Astrocyte (in vitro differentiated cells and primary cell): Measurements from ENCODE around the gene GYPC. TPM values are rescaled to one million over a fixed set of nuclear protein-coding genes. Genes with fewer than 3 reads are reported as not detected.

ENCODE experiments used
- DNase-seq: peaks from one replicate; pipeline ENCODE4 v3.0.0-alpha.2; 2010; ENCODE audit warnings: low read depth
- FAIRE-seq: peaks from 2 replicates; lab custom pipeline; 2011; peaks lifted over from hg19 to GRCh38; lab: Jason Lieb, UNC
- H2AFZ ChIP-seq: 2 replicates; pipeline ENCODE4 v1.6.0; 2012; ENCODE audit warnings: low read depth, low read length, inconsistent platforms
- H3K27ac ChIP-seq: 2 replicates; pipeline ENCODE4 v1.5.1; 2011; ENCODE audit warnings: low read depth, low read length, inconsistent platforms
- H3K27me3 ChIP-seq: 2 replicates; pipeline ENCODE4 v1.6.0; 2011; ENCODE audit warnings: low read length, inconsistent platforms; ENCODE audit not compliant: insufficient read depth
- H3K36me3 ChIP-seq: 2 replicates; pipeline ENCODE4 v1.5.1; 2011; ENCODE audit warnings: low read length, inconsistent platforms; ENCODE audit not compliant: insufficient read depth
- H3K4me1 ChIP-seq: 2 replicates; pipeline ENCODE4 v1.5.1; 2011; ENCODE audit warnings: low read length, inconsistent platforms; ENCODE audit not compliant: insufficient read depth
- H3K4me2 ChIP-seq: 2 replicates; pipeline ENCODE4 v1.6.0; 2012; ENCODE audit warnings: low read length, inconsistent platforms
- H3K4me3 ChIP-seq: 2 replicates; pipeline ENCODE4 v1.5.1; 2011; ENCODE audit warnings: low read depth, mild to moderate bottlenecking, low read length, inconsistent platforms; ENCODE audit not compliant: insufficient read depth
- H3K79me2 ChIP-seq: 2 replicates; pipeline ENCODE4 v1.6.0; 2012; ENCODE audit warnings: mild to moderate bottlenecking, low read length, inconsistent platforms; ENCODE audit not compliant: insufficient read depth
- H3K9ac ChIP-seq: 2 replicates; pipeline ENCODE4 v1.6.0; 2012; ENCODE audit warnings: mild to moderate bottlenecking, low read length, inconsistent platforms
- H3K9me3 ChIP-seq: 2 replicates; pipeline ENCODE4 v1.5.1; 2012; ENCODE audit warnings: low read depth, mild to moderate bottlenecking, low read length, inconsistent platforms; ENCODE audit not compliant: insufficient read depth
- H4K20me1 ChIP-seq: 2 replicates; pipeline ENCODE4 v1.6.0; 2012; ENCODE audit warnings: low read length, inconsistent platforms; ENCODE audit not compliant: insufficient read depth
- H3K27ac Mint-ChIP-seq: one replicate; pipeline ENCODE4 v1.8.0; 2021; ENCODE audit warnings: mild to moderate bottlenecking, mixed read lengths; ENCODE audit not compliant: unreplicated experiment
- H3K27me3 Mint-ChIP-seq: one replicate; pipeline ENCODE4 v1.8.0; 2021; ENCODE audit warnings: low read depth, mixed read lengths; ENCODE audit not compliant: unreplicated experiment
- H3K36me3 Mint-ChIP-seq: one replicate; pipeline ENCODE4 v1.8.0; 2021; ENCODE audit warnings: low read depth, mixed read lengths; ENCODE audit not compliant: unreplicated experiment
- H3K4me1 Mint-ChIP-seq: one replicate; pipeline ENCODE4 v1.8.0; 2021; ENCODE audit warnings: low read depth, mixed read lengths; ENCODE audit not compliant: unreplicated experiment
- H3K4me3 Mint-ChIP-seq: one replicate; pipeline ENCODE4 v1.8.0; 2021; ENCODE audit warnings: mild to moderate bottlenecking, moderate library complexity, mixed read lengths; ENCODE audit not compliant: unreplicated experiment
- H3K9me3 Mint-ChIP-seq: one replicate; pipeline ENCODE4 v1.8.0; 2021; ENCODE audit warnings: mild to moderate bottlenecking, mixed read lengths; ENCODE audit not compliant: unreplicated experiment
- EZH2 ChIP-seq: IDR thresholded peaks from 2 replicates; pipeline ENCODE4 v1.6.1; 2012; ENCODE audit warnings: mild to moderate bottlenecking, low read length, inconsistent platforms; ENCODE audit not compliant: insufficient read depth
- total RNA-seq: library from RNA; stranded (reverse); gene quantifications from 2 replicates; pipeline ENCODE4 v1.2.1, GENCODE V29; 2021
- TF ChIP-seq, protein P1 (sequence below): IDR thresholded peaks from 2 replicates; pipeline ENCODE4 v1.5.1; 2011; ENCODE audit warnings: low read depth, mild to moderate bottlenecking, inconsistent platforms, low read length, moderate library complexity; ENCODE audit not compliant: insufficient read depth

GYPC gene
- total RNA-seq, 1 donor from 2014 or later: 29.3 TPM

DNA sequence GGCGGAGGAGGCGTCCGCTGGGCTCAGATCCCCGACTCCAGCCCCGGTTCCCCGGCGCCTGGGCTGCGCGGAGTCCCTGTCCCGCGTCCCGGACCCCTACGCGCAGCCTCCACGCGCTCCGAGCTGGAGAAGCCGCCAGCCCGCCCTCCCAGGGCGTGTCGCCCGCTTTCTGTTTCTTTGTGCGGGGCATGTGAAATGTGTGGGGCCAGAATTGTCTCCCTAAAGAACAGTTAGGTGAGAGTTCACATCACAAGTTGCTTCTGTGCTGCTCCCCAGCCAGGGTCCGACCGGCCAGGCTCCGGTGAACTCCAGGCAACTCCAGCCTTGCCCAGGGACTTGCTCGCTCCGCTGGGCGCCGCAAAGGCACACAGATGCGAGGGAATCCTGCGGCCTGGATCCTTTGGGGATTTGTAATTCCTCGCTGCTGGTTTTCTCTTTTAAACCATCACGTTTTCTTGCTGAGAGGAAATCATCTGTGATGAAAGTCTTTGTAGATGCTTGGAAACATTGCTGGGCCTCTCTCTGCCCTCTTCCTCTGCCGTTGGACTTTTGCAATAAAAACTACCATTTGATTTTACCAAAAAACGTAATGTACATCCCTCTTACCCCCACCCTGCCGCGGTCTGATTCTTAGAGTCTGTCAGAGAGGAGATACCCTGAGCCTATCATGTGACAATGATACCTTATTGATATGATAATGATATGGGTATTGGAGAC, 631 bp downstream of the GYPC start:
- peaks cover 7% of the 10 kb centered on the region for H3K27me3 Mint-ChIP-seq
- peak overlapping the region; percentile 97 for H3K4me2 ChIP-seq
- H3K4me1 ChIP-seq: peaks cover 35% of the 10 kb centered on the region
- peak overlapping the region; percentile 94 for H3K9ac ChIP-seq
- H4K20me1 ChIP-seq: peaks cover 5% of the 10 kb centered on the region
- peak overlapping the region; percentile 92 for H3K4me3 Mint-ChIP-seq
- peak overlapping the region; percentile 83 for H3K27ac ChIP-seq
- no peak for TF ChIP-seq EZH2
- TF ChIP-seq, protein P1, sequence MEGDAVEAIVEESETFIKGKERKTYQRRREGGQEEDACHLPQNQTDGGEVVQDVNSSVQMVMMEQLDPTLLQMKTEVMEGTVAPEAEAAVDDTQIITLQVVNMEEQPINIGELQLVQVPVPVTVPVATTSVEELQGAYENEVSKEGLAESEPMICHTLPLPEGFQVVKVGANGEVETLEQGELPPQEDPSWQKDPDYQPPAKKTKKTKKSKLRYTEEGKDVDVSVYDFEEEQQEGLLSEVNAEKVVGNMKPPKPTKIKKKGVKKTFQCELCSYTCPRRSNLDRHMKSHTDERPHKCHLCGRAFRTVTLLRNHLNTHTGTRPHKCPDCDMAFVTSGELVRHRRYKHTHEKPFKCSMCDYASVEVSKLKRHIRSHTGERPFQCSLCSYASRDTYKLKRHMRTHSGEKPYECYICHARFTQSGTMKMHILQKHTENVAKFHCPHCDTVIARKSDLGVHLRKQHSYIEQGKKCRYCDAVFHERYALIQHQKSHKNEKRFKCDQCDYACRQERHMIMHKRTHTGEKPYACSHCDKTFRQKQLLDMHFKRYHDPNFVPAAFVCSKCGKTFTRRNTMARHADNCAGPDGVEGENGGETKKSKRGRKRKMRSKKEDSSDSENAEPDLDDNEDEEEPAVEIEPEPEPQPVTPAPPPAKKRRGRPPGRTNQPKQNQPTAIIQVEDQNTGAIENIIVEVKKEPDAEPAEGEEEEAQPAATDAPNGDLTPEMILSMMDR: no peak
- H3K9me3 ChIP-seq: no peaks in the 10 kb centered on the region
- H3K36me3 ChIP-seq: no peaks in the 10 kb centered on the region
- H3K27ac Mint-ChIP-seq: peak overlapping the region; percentile 59
- peak; percentile 38 for DNase-seq
- peaks cover 29% of the 10 kb centered on the region for H3K4me1 Mint-ChIP-seq
- peak overlapping the region; percentile 91 for H2AFZ ChIP-seq
- no peaks in the 10 kb centered on the region for H3K27me3 ChIP-seq
- peaks cover 19% of the 10 kb centered on the region for H3K79me2 ChIP-seq
- FAIRE-seq: no peak
- peaks cover 1% of the 10 kb centered on the region for H3K36me3 Mint-ChIP-seq
- H3K4me3 ChIP-seq: peak overlapping the region; percentile 78
- H3K9me3 Mint-ChIP-seq: no peaks in the 10 kb centered on the region

DNA sequence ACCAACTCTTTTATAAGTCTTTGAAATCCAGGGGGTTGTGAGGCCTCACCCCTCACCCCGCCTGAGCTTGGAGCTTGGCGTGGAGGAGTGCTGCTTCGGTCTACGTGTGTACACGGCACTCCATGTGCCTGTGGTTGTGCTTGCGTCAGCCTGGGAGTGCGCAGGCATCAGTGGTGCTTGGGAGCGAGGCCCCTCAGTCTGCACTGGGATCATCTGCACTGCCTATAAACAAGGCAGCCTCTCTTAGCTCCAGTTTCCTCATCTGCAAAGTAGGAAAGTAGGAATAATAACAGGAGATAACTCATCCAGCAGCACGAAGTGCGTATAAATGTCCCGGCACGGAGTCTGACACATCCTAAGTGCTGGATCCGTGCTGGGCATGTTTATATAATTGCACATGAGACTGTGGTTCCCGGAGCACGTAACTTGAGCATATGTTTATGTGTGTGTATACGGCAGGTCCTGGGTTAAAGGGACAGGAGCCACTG, 1.2 kb downstream of the GYPC start:
- Histone ChIP-seq H4K20me1 (peaks cover 5% of the 10 kb centered on the region), H3K27me3 (no peaks in the 10 kb centered on the region), H3K4me2 (peak overlapping the region; percentile 97), H3K36me3 (no peaks in the 10 kb centered on the region), H3K4me1 (peaks cover 35% of the 10 kb centered on the region), H3K79me2 (peaks cover 19% of the 10 kb centered on the region), H3K27ac (peak overlapping the region; percentile 83), H3K9ac (peak overlapping the region; percentile 94), H2AFZ (peak overlapping the region; percentile 91), H3K9me3 (no peaks in the 10 kb centered on the region), H3K4me3 (peak overlapping the region; percentile 78)
- Mint-ChIP-seq H3K4me1 (peaks cover 29% of the 10 kb centered on the region), H3K4me3 (peak overlapping the region; percentile 92), H3K27ac (peak overlapping the region; percentile 59), H3K27me3 (peaks cover 9% of the 10 kb centered on the region), H3K36me3 (peaks cover 1% of the 10 kb centered on the region), H3K9me3 (no peaks in the 10 kb centered on the region)
- peak; percentile 84 for DNase-seq
- TF ChIP-seq, protein P1: no peak
- no peak for TF ChIP-seq EZH2
- peak; percentile 66 for FAIRE-seq
